Measurements from ENCODE around the gene LIPC.

DNA sequence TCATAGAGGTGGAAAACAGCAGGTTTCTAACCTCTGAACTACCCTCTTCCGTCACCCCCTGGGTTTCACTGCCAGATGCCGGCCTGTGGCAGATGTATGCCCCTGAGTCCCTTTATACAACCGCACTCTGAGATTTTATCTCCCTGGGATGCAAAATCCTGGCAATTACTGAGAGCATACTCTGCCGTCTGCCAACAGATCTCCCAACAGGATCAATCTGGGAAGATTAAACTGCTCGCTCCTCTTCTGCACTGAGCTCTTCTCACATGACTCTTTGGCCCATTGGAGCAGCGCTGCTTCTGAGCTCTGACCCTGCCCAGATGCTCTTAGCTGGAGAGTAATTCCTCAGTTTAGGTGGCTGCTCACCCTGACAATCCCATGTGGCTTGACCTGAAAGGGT lies 133.2 kb downstream of the LIPC start:
- TF ChIP-seq REST (tag by site-specific recombination; IDR thresholded peaks at IDR 0.05), result no peak
- TF ChIP-seq, protein P1, sequence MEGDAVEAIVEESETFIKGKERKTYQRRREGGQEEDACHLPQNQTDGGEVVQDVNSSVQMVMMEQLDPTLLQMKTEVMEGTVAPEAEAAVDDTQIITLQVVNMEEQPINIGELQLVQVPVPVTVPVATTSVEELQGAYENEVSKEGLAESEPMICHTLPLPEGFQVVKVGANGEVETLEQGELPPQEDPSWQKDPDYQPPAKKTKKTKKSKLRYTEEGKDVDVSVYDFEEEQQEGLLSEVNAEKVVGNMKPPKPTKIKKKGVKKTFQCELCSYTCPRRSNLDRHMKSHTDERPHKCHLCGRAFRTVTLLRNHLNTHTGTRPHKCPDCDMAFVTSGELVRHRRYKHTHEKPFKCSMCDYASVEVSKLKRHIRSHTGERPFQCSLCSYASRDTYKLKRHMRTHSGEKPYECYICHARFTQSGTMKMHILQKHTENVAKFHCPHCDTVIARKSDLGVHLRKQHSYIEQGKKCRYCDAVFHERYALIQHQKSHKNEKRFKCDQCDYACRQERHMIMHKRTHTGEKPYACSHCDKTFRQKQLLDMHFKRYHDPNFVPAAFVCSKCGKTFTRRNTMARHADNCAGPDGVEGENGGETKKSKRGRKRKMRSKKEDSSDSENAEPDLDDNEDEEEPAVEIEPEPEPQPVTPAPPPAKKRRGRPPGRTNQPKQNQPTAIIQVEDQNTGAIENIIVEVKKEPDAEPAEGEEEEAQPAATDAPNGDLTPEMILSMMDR (tag by site-specific recombination; IDR thresholded peaks at IDR 0.05), result no peak
- TF ChIP-seq ZNF768 (tag by site-specific recombination; IDR thresholded peaks at IDR 0.05), result no peak
- TF ChIP-seq ZBTB20 (tag by site-specific recombination; IDR thresholded peaks at IDR 0.05), result no peak
- TF ChIP-seq MYNN (tag by site-specific recombination; IDR thresholded peaks at IDR 0.05; ENCODE audit: borderline replicate concordance), result no peak
- TF ChIP-seq, protein P2, sequence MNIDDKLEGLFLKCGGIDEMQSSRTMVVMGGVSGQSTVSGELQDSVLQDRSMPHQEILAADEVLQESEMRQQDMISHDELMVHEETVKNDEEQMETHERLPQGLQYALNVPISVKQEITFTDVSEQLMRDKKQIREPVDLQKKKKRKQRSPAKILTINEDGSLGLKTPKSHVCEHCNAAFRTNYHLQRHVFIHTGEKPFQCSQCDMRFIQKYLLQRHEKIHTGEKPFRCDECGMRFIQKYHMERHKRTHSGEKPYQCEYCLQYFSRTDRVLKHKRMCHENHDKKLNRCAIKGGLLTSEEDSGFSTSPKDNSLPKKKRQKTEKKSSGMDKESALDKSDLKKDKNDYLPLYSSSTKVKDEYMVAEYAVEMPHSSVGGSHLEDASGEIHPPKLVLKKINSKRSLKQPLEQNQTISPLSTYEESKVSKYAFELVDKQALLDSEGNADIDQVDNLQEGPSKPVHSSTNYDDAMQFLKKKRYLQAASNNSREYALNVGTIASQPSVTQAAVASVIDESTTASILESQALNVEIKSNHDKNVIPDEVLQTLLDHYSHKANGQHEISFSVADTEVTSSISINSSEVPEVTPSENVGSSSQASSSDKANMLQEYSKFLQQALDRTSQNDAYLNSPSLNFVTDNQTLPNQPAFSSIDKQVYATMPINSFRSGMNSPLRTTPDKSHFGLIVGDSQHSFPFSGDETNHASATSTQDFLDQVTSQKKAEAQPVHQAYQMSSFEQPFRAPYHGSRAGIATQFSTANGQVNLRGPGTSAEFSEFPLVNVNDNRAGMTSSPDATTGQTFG (tag by site-specific recombination; IDR thresholded peaks at IDR 0.05; ENCODE audit: borderline replicate concordance), result no peak
- no peak for TF ChIP-seq ZFP41 (tag by site-specific recombination; IDR thresholded peaks at IDR 0.05; ENCODE audit: borderline replicate concordance)
- TF ChIP-seq ZNF23 (tag by site-specific recombination; IDR thresholded peaks at IDR 0.05; ENCODE audit: borderline replicate concordance), result no peak
- TF ChIP-seq ZNF701 (tag by site-specific recombination; IDR thresholded peaks at IDR 0.05), result no peak
- TF ChIP-seq ZSCAN16 (tag by site-specific recombination; IDR thresholded peaks at IDR 0.05), result no peak
- no peak for TF ChIP-seq ZNF138 (tag by site-specific recombination; IDR thresholded peaks at IDR 0.05; ENCODE audit: borderline replicate concordance)

Data from HEK293 (cell line).